H1 (cell line): ENCODE measurements around the gene PTGFR. TPM values are rescaled to one million over a fixed set of nuclear protein-coding genes. Genes with fewer than 3 reads are reported as not detected.

ENCODE experiments used
- polyA plus RNA-seq, 7 experiments: library from polyadenylated mRNA; depleted of rRNA in 3 of 7; stranded (reverse) in 5 of 7; unstranded in 2 of 7; fragments of >200 nt in 5 of 7; fragments of 200-250 nt in 2 of 7; gene quantifications; 1 replicate in 5 of 7; 2 replicates in 1 of 7; 4 replicates in 1 of 7; pipeline versions ENCODE4 v1.2.1 to v1.2.3, GENCODE V29; 2011 to 2013; ENCODE audit warnings: missing spikeins in 2 of 7, mixed read lengths in 2 of 7
- total RNA-seq: library from RNA; stranded (reverse); fragmentation: NEBNext Ultra II Directional; extraction: Animal tissue kit (Norgen Biotek cat#: 25700); gene quantifications from 2 replicates; pipeline ENCODE4 v1.2.1, GENCODE V29; 2021

Gene PTGFR
- total and polyA plus RNA-seq, 2 of the 8 experiments (the other 6 are each of a cell fraction or from before 2014, with no cell fraction given), result 0.02 TPM; not detected in 1

Other genes starting within 250 kb of the PTGFR start
- gene IFI44L, start 129.5 kb downstream of the PTGFR start, total RNA-seq, result not detected in 2 replicates
- not detected in 2 replicates for gene IFI44L, start 129.5 kb downstream of the PTGFR start, polyA plus RNA-seq (2011; rRNA removed)
- not detected in 2 replicates for gene IFI44, start 158.9 kb downstream of the PTGFR start, total RNA-seq
- not detected in 2 replicates for gene IFI44, start 158.9 kb downstream of the PTGFR start, polyA plus RNA-seq (2011; rRNA removed)